GM18868 (cell line): Measurements from ENCODE around the gene RSAD2.

Source experiments
- ATAC-seq: cut with Tn5 transposase; IDR thresholded peaks from one replicate; pipeline ENCODE4 v1.9.1; 2021; ENCODE audit warnings: mild to moderate bottlenecking, moderate library complexity; ENCODE audit not compliant: unreplicated experiment

Gene RSAD2

DNA sequence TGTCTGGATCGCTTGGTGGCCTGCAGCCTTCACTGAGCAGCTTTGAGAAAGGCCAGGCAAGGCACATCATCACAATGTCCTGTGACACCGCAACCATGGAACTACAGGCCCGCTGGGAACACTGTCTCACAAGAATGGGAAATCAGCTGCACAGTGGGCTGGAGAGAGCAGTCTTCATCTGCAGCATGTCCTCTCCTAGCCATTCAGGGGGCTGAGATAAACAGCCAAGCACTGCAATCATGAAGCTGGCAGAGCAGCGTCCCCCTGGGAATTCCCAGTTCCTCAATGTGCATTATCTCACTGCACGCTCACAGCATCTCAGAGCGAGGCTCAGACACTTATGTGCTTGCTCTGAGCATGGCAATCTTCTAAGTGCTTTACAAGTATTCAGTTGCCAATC, 13.8 kb upstream of the RSAD2 start:
- ATAC-seq, result no peak

- no peak for ATAC-seq
Observed at GRCh38 chr2:6864231-6864754, 13.3 kb upstream of the RSAD2 start.

- peak; percentile 24 for ATAC-seq
Observed at GRCh38 chr2:6864923-6865345, 12.6 kb upstream of the RSAD2 start.

DNA sequence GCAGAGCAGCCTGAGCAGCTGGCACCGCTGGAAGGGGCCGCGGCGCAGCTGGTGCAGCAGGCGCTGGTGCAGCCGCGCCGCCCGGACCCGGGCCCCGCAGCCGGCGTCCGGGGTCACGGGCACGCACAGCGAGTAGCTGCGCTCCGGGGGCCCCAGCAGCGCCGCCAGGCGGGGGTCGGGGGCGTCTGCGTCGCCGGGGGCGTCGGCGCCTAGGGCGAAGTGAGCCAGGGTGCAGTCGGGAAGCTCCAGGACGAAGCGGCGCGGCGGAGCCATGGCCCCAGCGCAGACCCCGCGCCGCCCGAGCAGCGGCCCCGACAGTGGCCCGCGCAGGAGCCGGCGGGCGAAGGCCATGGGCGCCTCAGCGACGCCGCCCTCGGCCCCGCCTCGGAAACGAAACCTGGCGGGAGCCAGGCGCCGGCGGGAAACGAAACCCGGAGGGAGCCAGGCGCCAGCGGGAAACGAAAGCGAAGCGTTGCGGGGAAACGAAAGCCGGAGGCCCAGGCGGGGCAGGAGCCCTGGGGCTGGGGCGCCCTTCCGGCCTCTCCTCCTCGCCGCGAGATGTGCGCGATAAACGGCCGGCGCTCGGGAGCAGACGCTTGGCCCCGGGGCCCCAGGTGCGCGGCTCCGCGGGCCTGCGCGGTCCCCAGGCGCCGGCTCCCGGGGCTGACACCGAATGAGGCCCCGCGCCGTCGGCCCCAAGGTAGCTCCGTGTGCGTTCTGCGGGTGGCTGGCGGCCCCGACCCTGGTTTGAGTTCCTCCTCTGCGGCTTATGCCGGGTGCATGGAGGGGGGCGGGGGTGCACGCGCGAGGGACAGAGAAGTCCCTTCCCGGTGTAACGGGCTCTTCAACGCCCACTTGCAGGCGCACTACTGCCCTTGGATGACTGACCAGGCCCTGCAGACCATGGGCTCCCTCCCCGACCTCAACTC, 12.0 kb upstream of the RSAD2 start, which contains the start of gene CMPK2:
Gene CMPK2 (minus strand): TSS at position 562 of the 929 bp plus-strand sequence. CDS start 211 bp downstream, at position 351.
- ATAC-seq, result peak; percentile 68

GRCh38 chr2:6866275-6866671, 11.3 kb upstream of the RSAD2 start:
- ATAC-seq, result peak; percentile 44

- no peak for ATAC-seq
Observed at GRCh38 chr2:6866982-6867381, 10.6 kb upstream of the RSAD2 start.

GRCh38 chr2:6872394-6872793, 5.2 kb upstream of the RSAD2 start:
- peak; percentile 79 for ATAC-seq

DNA sequence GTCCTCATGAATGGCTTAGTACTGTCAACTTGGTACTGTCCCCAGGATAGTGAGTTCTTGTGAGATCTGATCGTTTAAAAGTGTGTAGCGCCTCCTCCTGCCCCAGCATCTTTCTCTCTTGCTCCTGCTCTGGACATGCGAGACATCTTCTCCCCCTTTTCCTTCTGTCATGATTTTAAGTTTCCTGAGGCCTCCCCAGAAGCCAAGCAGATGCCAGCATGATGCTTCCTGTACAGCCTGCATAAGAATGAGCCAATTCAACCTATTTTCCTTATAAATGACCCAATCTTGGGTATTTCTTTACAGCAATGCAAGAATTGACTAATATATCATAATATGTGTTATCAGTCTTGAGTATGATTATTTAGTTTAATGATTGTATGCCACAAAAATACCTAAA, 3.5 kb upstream of the RSAD2 start:
- ATAC-seq, result no peak

DNA sequence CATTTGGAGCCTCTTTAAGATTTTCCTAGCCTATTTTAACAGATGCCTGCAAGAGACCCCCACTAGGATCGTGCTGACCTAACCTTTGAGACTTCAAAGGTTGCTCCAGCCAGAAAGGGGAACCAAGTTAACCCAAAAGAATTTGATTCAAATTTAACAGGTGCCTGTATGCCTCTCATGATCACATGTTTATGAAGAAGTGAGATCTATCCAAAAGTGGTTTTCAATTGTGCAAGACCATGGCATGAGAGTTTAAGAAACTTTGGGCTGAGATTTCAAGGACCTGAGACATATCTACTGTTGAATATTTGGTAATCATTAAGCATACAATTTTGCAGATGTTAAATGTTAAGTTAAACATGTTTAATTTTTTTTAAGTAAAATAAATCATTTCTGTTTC, 1.3 kb upstream of the RSAD2 start:
- ATAC-seq, result no peak

- ATAC-seq, result no peak
Observed at GRCh38 chr2:6878549-6878948, 972 bp downstream of the RSAD2 start.

DNA sequence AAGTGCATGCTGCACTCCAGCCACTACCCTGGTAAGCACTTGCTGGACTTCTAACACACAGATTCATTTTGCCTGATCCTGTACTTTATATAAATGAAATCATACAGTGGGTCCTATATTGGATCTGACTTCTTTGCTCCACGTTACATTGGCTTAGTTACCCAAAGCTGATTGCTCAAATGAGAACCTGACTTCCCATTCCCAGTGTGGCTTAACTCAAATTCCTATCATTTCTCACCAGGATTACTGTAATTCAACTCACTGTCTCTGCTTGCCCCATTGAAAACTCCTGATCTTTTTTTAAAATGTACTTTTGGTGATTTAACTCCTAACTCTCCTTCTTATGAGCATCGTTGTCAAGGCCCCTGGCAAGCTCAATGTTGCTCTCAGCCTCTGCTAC, 1.4 kb downstream of the RSAD2 start:
- ATAC-seq, result no peak

DNA sequence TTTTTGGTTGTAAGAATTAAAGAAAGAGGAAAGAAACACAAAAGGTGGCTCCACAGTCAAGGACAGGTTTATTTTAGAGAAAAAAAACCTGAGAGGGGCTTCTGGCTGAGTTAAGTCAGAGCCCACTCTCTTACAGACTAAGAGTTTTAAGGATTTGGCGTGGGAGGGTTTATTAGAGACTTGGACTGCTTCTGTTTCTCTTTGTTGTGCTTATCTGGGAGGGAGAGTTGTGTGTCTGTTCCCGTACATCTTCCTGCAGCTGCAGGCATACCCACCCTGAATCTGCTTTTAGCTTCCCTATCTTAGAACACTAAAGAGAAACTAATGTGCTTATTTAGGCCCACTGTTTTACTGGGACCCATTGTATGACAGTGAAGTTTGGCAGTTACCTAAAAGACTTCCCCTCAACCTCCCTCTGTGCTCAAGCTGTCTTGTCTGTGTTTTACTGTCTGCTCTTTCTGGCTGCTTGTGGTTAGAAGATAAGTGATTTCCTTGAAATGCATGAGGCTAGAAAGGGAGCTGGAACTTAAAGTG, 2.7 kb downstream of the RSAD2 start:
- no peak for ATAC-seq

GRCh38 chr2:6881046-6881445, 3.5 kb downstream of the RSAD2 start:
- ATAC-seq, result no peak

DNA sequence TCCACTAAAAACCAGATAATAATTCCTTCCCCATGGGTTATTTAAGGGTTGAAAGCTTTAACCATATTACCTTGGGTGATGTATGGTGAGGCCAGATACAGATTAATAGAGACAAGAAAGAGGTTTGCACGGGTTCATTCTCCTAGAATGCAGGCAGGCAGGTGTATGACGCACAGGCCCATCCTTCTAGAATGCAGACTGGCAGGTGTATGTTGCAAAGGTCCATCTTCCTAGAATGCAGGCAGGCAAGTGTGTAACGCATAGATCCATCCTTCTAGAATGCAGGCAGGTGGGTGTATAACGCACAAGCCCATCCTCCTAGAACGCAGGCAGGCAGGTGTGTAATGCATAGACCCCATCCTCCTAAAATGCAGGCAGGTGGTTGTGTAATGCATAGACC, 3.9 kb downstream of the RSAD2 start:
- no peak for ATAC-seq

DNA sequence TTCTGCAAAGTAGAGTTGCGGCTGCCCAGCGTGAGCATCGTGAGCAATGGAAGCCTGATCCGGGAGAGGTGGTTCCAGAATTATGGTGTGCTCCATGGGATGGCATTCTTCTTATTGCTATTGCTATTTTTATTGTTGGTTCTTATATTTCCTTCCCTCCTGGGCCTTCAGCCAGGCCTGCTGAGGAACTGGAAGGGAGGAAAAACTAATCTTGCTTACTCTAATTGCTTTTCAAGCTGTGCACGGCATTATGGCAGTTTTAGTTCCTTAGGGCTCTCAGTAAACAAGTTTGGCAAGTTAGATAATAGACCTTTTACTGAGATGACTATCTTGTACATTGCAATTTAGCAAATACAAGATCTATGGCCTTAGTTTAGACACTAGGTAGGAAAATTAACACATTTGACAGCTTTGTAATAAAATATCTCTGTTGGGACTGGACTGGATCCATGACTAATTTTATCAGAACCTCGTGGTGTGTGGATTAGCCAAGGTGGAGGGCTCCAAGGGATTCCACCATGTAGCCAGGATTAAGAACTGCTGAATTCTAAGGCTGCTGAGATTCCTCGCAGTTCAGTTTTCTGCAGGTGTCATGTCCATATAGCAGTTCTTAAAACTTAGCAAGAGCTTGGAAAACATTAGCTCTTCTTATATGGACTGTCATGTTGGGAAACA, 6.0 kb downstream of the RSAD2 start:
- no peak for ATAC-seq

DNA sequence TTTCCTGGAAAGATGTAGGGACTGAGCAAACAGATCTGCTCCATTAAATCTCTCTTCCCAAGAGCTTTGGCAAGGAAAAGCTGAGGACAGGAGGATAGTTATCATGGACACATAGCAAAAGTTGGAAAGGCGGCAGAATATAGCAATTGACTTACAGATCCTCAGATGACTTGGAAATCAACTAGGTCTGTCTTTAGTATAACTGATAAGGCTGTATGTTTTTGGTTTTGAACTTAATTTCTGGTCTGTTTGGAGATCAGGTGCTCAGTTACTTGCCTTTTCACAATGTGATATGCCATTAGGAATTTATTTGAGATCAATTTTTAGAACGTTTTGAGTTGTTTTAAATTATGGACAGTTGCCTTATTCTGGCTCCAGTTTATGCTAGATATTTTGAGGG, 8.0 kb downstream of the RSAD2 start:
- ATAC-seq, result no peak

- ATAC-seq, result no peak
Observed at GRCh38 chr2:6885968-6886367, 8.4 kb downstream of the RSAD2 start.

GRCh38 chr2:6887751-6888192, 10.2 kb downstream of the RSAD2 start:
- no peak for ATAC-seq

DNA sequence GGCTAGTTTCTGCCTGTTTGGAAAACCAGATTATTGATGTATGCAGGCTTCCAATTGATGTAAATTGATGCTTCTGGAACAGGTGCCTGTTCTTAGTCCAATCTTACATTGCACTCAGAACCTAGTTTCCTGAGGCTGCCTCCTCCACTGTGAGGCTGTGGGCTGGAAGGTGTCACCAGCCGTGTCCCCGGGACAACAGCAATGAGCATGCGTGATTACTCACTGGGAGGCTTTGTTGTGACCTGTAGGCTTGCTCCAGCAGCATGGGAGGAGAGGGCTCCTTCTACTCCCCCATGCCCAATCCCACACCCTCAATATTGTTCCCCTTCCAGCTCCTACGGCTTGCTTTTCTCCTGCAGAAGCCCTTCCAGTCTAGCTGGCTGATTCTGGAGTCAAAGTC, 11.1 kb downstream of the RSAD2 start:
- ATAC-seq, result no peak

- ATAC-seq, result no peak
Observed at GRCh38 chr2:6893876-6894482, 16.4 kb downstream of the RSAD2 start.
